Measurements from ENCODE around the gene PHLPP1. TPM values are rescaled to one million over a fixed set of nuclear protein-coding genes. Genes with fewer than 3 reads are reported as not detected.

Gene PHLPP1
- total and polyA plus RNA-seq, 2 of the 13 experiments (the other 11 are each of a cell fraction or from before 2014, with no cell fraction given): 9.8 to 18.5 TPM

GRCh38 chr18:62939433-62939832 lies 224.1 kb downstream of the PHLPP1 start:
- Histone ChIP-seq H3K27me3 (ENCODE audit: control insufficient read depth in 1 of 2, insufficient read depth in 2 of 2, low read length in 2 of 2) (no peaks in the 10 kb centered on the region), H3K27ac (ENCODE audit: extremely low read length, insufficient read depth, low read length) (no peak overlapping the region), H2AFZ (ENCODE audit: low read length) (no peak overlapping the region), H3K9me3 (ENCODE audit: low read length) (no peaks in the 10 kb centered on the region), H3K4me1 (ENCODE audit: insufficient read depth, low read length) (no peaks in the 10 kb centered on the region), H4K20me1 (ENCODE audit: insufficient read depth, low read length) (no peaks in the 10 kb centered on the region), H3K4me2 (ENCODE audit: low read depth, low read length) (no peak overlapping the region), H3K36me3 (replicated peaks in 1 of 2; ENCODE audit: control insufficient read depth in 1 of 2, insufficient read depth in 2 of 2, low read length in 2 of 2) (peaks cover 8 to 24% of the 10 kb centered on the region in 2 experiments; a peak in 4 of 5 replicates), H3K4me3 (replicated peaks in 1 of 3; ENCODE audit: insufficient read depth in 1 of 3, low read depth in 2 of 3, low read length in 3 of 3) (no peak overlapping the region), H3K79me2 (ENCODE audit: insufficient read depth, low read length) (no peaks in the 10 kb centered on the region), H3K9ac (ENCODE audit: insufficient read depth, low read depth, low read length) (no peak overlapping the region)
- in situ Hi-C loops (cut with HindIII; ENCODE audit: extremely low pct_ligation_motif_present, low pct_unique_long_range_greater_than_20kb) (no loop called here), intact Hi-C loops (cut with micrococcal nuclease; ENCODE audit: unreplicated experiment) (loop anchor here (5.0 kb wide), 1 partner anchor 222 kb away; the partner anchor contains the start of gene PHLPP1)
- no peak for FAIRE-seq
- DNase-seq (ENCODE audit: low spot score): no peak
- ATAC-seq: no peak
- POLR2A ChIA-PET: no interaction called here
- TF ChIP-seq ZNF292 (CRISPR knock-in tag; IDR thresholded peaks at IDR 0.05; ENCODE audit: borderline replicate concordance, low read depth): no peak
- no peak for TF ChIP-seq ZNF563 (CRISPR knock-in tag; IDR thresholded peaks at IDR 0.05)
- TF ChIP-seq ZNF773 (CRISPR knock-in tag; IDR thresholded peaks at IDR 0.05; ENCODE audit: borderline replicate concordance): no peak
- TF ChIP-seq, protein P1, sequence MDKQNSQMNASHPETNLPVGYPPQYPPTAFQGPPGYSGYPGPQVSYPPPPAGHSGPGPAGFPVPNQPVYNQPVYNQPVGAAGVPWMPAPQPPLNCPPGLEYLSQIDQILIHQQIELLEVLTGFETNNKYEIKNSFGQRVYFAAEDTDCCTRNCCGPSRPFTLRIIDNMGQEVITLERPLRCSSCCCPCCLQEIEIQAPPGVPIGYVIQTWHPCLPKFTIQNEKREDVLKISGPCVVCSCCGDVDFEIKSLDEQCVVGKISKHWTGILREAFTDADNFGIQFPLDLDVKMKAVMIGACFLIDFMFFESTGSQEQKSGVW (CRISPR knock-in tag; IDR thresholded peaks at IDR 0.05; ENCODE audit: borderline replicate concordance): no peak
- no peak for TF ChIP-seq ZNF674 (CRISPR knock-in tag; IDR thresholded peaks at IDR 0.05; ENCODE audit: low read depth)
- TF ChIP-seq, protein P2, sequence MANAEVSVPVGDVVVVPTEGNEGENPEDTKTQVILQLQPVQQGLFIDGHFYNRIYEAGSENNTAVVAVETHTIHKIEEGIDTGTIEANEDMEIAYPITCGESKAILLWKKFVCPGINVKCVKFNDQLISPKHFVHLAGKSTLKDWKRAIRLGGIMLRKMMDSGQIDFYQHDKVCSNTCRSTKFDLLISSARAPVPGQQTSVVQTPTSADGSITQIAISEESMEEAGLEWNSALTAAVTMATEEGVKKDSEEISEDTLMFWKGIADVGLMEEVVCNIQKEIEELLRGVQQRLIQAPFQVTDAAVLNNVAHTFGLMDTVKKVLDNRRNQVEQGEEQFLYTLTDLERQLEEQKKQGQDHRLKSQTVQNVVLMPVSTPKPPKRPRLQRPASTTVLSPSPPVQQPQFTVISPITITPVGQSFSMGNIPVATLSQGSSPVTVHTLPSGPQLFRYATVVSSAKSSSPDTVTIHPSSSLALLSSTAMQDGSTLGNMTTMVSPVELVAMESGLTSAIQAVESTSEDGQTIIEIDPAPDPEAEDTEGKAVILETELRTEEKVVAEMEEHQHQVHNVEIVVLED (CRISPR knock-in tag; IDR thresholded peaks at IDR 0.05; ENCODE audit: borderline replicate concordance): no peak
- TF ChIP-seq ZNF670 (CRISPR knock-in tag; IDR thresholded peaks at IDR 0.05; ENCODE audit: borderline replicate concordance): no peak
- TF ChIP-seq ZMYM3 (CRISPR knock-in tag; IDR thresholded peaks at IDR 0.05): no peak
- TF ChIP-seq SP2 (CRISPR knock-in tag; IDR thresholded peaks at IDR 0.05): no peak
- no peak for TF ChIP-seq ATF4 (CRISPR knock-in tag; IDR thresholded peaks at IDR 0.05)
- TF ChIP-seq ZNF616 (CRISPR knock-in tag; IDR thresholded peaks at IDR 0.05; ENCODE audit: low read depth): no peak
- TF ChIP-seq PHF20 (CRISPR knock-in tag; IDR thresholded peaks at IDR 0.05): no peak
- TF ChIP-seq, protein P3, sequence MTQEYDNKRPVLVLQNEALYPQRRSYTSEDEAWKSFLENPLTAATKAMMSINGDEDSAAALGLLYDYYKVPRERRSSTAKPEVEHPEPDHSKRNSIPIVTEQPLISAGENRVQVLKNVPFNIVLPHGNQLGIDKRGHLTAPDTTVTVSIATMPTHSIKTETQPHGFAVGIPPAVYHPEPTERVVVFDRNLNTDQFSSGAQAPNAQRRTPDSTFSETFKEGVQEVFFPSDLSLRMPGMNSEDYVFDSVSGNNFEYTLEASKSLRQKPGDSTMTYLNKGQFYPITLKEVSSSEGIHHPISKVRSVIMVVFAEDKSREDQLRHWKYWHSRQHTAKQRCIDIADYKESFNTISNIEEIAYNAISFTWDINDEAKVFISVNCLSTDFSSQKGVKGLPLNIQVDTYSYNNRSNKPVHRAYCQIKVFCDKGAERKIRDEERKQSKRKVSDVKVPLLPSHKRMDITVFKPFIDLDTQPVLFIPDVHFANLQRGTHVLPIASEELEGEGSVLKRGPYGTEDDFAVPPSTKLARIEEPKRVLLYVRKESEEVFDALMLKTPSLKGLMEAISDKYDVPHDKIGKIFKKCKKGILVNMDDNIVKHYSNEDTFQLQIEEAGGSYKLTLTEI (CRISPR knock-in tag; conservative IDR thresholded peaks at IDR 0.05): no peak
- TF ChIP-seq RFX1 (IDR thresholded peaks at IDR 0.05): no peak
- no peak for TF ChIP-seq ZNF207 (IDR thresholded peaks at IDR 0.05; ENCODE audit: borderline replicate concordance)
- no peak for TF ChIP-seq RAD51 (IDR thresholded peaks at IDR 0.05; ENCODE audit: borderline replicate concordance)
- TF ChIP-seq BCL6 (CRISPR knock-in tag; IDR thresholded peaks at IDR 0.05): no peak
- TF ChIP-seq ZNF264 (CRISPR knock-in tag; IDR thresholded peaks at IDR 0.05): no peak
- no peak for TF ChIP-seq ZNF296 (CRISPR knock-in tag; conservative IDR thresholded peaks at IDR 0.05)
- no peak for TF ChIP-seq ZNF446 (CRISPR knock-in tag; IDR thresholded peaks at IDR 0.05)
- 97% methylated on average over 6 of the region's 6 CpGs for WGBS (ENCODE audit: low lambda C conversion rate)
- CTCF ChIA-PET (ENCODE audit: low intra/inter-chr PET ratio, low total read pairs): no interaction called here
- BruUV-seq (replicated peaks): no TSS peak
